H1 (cell line): ENCODE measurements around the gene MCF2L. TPM values are rescaled to one million over a fixed set of nuclear protein-coding genes. Genes with fewer than 3 reads are reported as not detected.
"Not testable (repeated sequence)": the region's sequence is repeated elsewhere in the genome, so short reads cannot be mapped to it uniquely, and the experiment has no call there.

Experiments
- CTCF ChIA-PET: fragments of 300-600 bp; sonication (Branson Sonifier 250); formaldehyde crosslinking; loops from one replicate; lab custom pipeline; 2021; ENCODE audit not compliant: partially characterized antibody; lab: Charles Lee
- POLR2A ChIA-PET: fragments of 300-600 bp; sonication (Branson Sonifier 250); formaldehyde crosslinking; loops from one replicate; lab custom pipeline; 2021; ENCODE audit warnings: inconsistent platforms; ENCODE audit not compliant: partially characterized antibody; lab: Charles Lee
- DNase-seq, 2 experiments: peaks; one replicate each; pipeline versions ENCODE4 v3.0.0 to v3.0.0-alpha.2; 2010 to 2022; ENCODE audit warnings: low spot score in 2 of 2, low read depth in 1 of 2, mixed read lengths in 1 of 2
- FAIRE-seq: peaks from 2 replicates; lab custom pipeline; 2011; peaks lifted over from hg19 to GRCh38; lab: Jason Lieb, UNC
- H2AFZ ChIP-seq: 2 replicates; pipeline ENCODE4 v1.8.1; 2012; ENCODE audit warnings: low read length, inconsistent platforms
- H2AK5ac ChIP-seq: 2 replicates; pipeline ENCODE4 v1.6.1; 2013; ENCODE audit warnings: low read depth, low read length
- H2BK120ac ChIP-seq: replicated peaks from 2 replicates; pipeline ENCODE3; 2013; ENCODE audit warnings: low read depth, low read length, inconsistent platforms
- H2BK12ac ChIP-seq: 2 replicates; pipeline ENCODE4 v1.6.1; 2013; ENCODE audit warnings: low read depth, low read length
- H2BK15ac ChIP-seq: 2 replicates; pipeline ENCODE4 v1.6.1; 2013; ENCODE audit warnings: low read length
- H2BK20ac ChIP-seq: 2 replicates; pipeline ENCODE4 v1.6.1; 2013; ENCODE audit warnings: low read length
- H2BK5ac ChIP-seq: 2 replicates; pipeline ENCODE4 v1.6.1; 2013; ENCODE audit warnings: low read depth, low read length
- H3K14ac ChIP-seq: 2 replicates; pipeline ENCODE4 v1.6.1; 2013; ENCODE audit warnings: inconsistent platforms; ENCODE audit not compliant: insufficient read length
- H3K18ac ChIP-seq: 2 replicates; pipeline ENCODE4 v1.6.1; 2013; ENCODE audit warnings: low read length; ENCODE audit errors: extremely low read depth
- H3K23ac ChIP-seq: 2 replicates; pipeline ENCODE4 v1.6.1; 2013; ENCODE audit warnings: inconsistent platforms; ENCODE audit not compliant: insufficient read length
- H3K23me2 ChIP-seq: 2 replicates; pipeline ENCODE4 v1.6.1; 2013; ENCODE audit warnings: low read depth, low read length
- H3K27ac ChIP-seq: 2 replicates; pipeline ENCODE4 v1.6.1; 2011; ENCODE audit warnings: low read depth, low read length, inconsistent platforms
- H3K27me3 ChIP-seq, 4 experiments: replicated peaks in 1 of 4; 1 replicate in 1 of 4; 2 replicates in 3 of 4; pipeline versions ENCODE4 v1.6.1 to v1.8.1; 2011 to 2013; ENCODE audit warnings: low read length in 3 of 4, mild to moderate bottlenecking in 3 of 4, inconsistent platforms in 2 of 4, mixed read lengths in 2 of 4, moderate library complexity in 1 of 4; ENCODE audit not compliant: control insufficient read depth in 3 of 4, insufficient read depth in 3 of 4; ENCODE audit errors: extremely low read depth in 1 of 4
- H3K36me3 ChIP-seq, 4 experiments: 2 replicates each; pipeline versions ENCODE4 v1.6.1 to v1.8.1; 2011 to 2013; ENCODE audit warnings: mild to moderate bottlenecking in 4 of 4, low read length in 3 of 4, moderate library complexity in 2 of 4, control low read depth in 1 of 4, inconsistent platforms in 1 of 4; ENCODE audit not compliant: insufficient read depth in 4 of 4, control insufficient read depth in 2 of 4
- H3K4ac ChIP-seq: replicated peaks from 2 replicates; pipeline ENCODE3; 2013; ENCODE audit warnings: low read length, low read depth, mixed read lengths, inconsistent platforms; ENCODE audit not compliant: insufficient read length
- H3K4me1 ChIP-seq, 4 experiments: replicated peaks in 1 of 4; 1 replicate in 1 of 4; 2 replicates in 3 of 4; pipeline versions ENCODE4 v1.6.1 to v1.8.1; 2011 to 2013; ENCODE audit warnings: low read length in 3 of 4, inconsistent platforms in 2 of 4, mixed read lengths in 1 of 4; ENCODE audit not compliant: insufficient read depth in 4 of 4, control insufficient read depth in 3 of 4
- H3K4me2 ChIP-seq, 2 experiments: 2 replicates each; pipeline versions ENCODE4 v1.6.1 to v1.8.1; 2011 to 2013; ENCODE audit warnings: low read depth in 2 of 2, low read length in 2 of 2, control low read depth in 1 of 2, inconsistent platforms in 1 of 2, mild to moderate bottlenecking in 1 of 2; ENCODE audit not compliant: insufficient read depth in 1 of 2
- H3K4me3 ChIP-seq, 4 experiments: fragments of 200-600, 300-600 bp in 1 of 4; sonication (generic), shearing (Covaris generic), sonication (Bioruptor Twin) in 1 of 4; 2 replicates each; pipeline versions ENCODE4 v1.5.1 to v1.8.1; 2011 to 2016; ENCODE audit warnings: low read length in 4 of 4, low read depth in 3 of 4, control low read depth in 2 of 4, inconsistent platforms in 2 of 4, mild to moderate bottlenecking in 2 of 4, mixed read lengths in 1 of 4, moderate library complexity in 1 of 4; ENCODE audit not compliant: insufficient read depth in 2 of 4; ENCODE audit errors: extremely low read depth in 1 of 4
- H3K56ac ChIP-seq: replicated peaks from 2 replicates; pipeline ENCODE3; 2013; ENCODE audit warnings: low read depth, mild to moderate bottlenecking, mixed read lengths, low read length, inconsistent platforms; ENCODE audit not compliant: insufficient read length
- H3K79me1 ChIP-seq: 2 replicates; pipeline ENCODE4 v1.6.1; 2013; ENCODE audit warnings: low read depth, low read length, control low read depth
- H3K79me2 ChIP-seq, 2 experiments: 2 replicates each; pipeline versions ENCODE4 v1.6.1 to v1.8.1; 2012 to 2013; ENCODE audit warnings: low read length in 2 of 2, mild to moderate bottlenecking in 2 of 2, inconsistent platforms in 1 of 2; ENCODE audit not compliant: insufficient read depth in 2 of 2, control insufficient read depth in 1 of 2
- H3K9ac ChIP-seq, 4 experiments: replicated peaks in 1 of 4; 1 replicate in 1 of 4; 2 replicates in 3 of 4; pipeline versions ENCODE4 v1.6.1 to v1.8.1; 2011 to 2013; ENCODE audit warnings: low read depth in 3 of 4, low read length in 3 of 4, control low read depth in 2 of 4, mild to moderate bottlenecking in 2 of 4, moderate library complexity in 2 of 4, inconsistent platforms in 1 of 4; ENCODE audit errors: extremely low read depth in 1 of 4
- H3K9me3 ChIP-seq, 2 experiments: 2 replicates each; pipeline versions ENCODE4 v1.6.1 to v1.8.1; 2012 to 2013; ENCODE audit warnings: mild to moderate bottlenecking in 2 of 2, moderate library complexity in 2 of 2, control low read depth in 1 of 2, inconsistent platforms in 1 of 2, low read depth in 1 of 2, low read length in 1 of 2, mixed read lengths in 1 of 2; ENCODE audit not compliant: insufficient read depth in 2 of 2
- H4K20me1 ChIP-seq, 2 experiments: replicated peaks in 1 of 2; 2 replicates each; pipeline versions ENCODE3 to v1.8.1; 2011 to 2013; ENCODE audit warnings: inconsistent platforms in 2 of 2, low read length in 2 of 2, mild to moderate bottlenecking in 1 of 2; ENCODE audit not compliant: insufficient read depth in 2 of 2, control insufficient read depth in 1 of 2
- H4K5ac ChIP-seq: 2 replicates; pipeline ENCODE4 v1.6.1; 2013; ENCODE audit warnings: low read length, low read depth, mixed read lengths, inconsistent platforms; ENCODE audit not compliant: insufficient read length
- H4K8ac ChIP-seq: 2 replicates; pipeline ENCODE4 v1.8.0; 2013; ENCODE audit warnings: mild to moderate bottlenecking, moderate library complexity, low read length, inconsistent platforms; ENCODE audit not compliant: insufficient read depth; ENCODE audit errors: extremely low read depth
- H4K91ac ChIP-seq: replicated peaks from 2 replicates; pipeline ENCODE3; 2013; ENCODE audit warnings: low read length, mixed read lengths, inconsistent platforms; ENCODE audit not compliant: insufficient read length
- WGBS, 2 experiments: shearing (Covaris generic) in 1 of 2; methylation state at CpG; one replicate each; pipeline versions ENCODE4 v1.1.6 to v1.1.7; 2013 to 2015; ENCODE audit warnings: low lambda C conversion rate in 2 of 2, mixed read lengths in 2 of 2, inconsistent platforms in 1 of 2, low coverage in 1 of 2, missing lambda C conversion rate in 1 of 2; ENCODE audit not compliant: insufficient replicate concordance in 2 of 2, insufficient coverage in 1 of 2, insufficient read length in 1 of 2; ENCODE audit errors: extremely low coverage in 1 of 2, missing lambda C conversion rate in 1 of 2; 5-methylcytosine and 5-hydroxymethylcytosine counted together
- polyA plus RNA-seq, 7 experiments: library from polyadenylated mRNA; depleted of rRNA in 3 of 7; stranded (reverse) in 5 of 7; unstranded in 2 of 7; fragments of >200 nt in 5 of 7; fragments of 200-250 nt in 2 of 7; gene quantifications; 1 replicate in 5 of 7; 2 replicates in 1 of 7; 4 replicates in 1 of 7; pipeline versions ENCODE4 v1.2.1 to v1.2.3, GENCODE V29; 2011 to 2013; ENCODE audit warnings: missing spikeins in 2 of 7, mixed read lengths in 2 of 7
- total RNA-seq: library from RNA; stranded (reverse); fragmentation: NEBNext Ultra II Directional; extraction: Animal tissue kit (Norgen Biotek cat#: 25700); gene quantifications from 2 replicates; pipeline ENCODE4 v1.2.1, GENCODE V29; 2021

Gene MCF2L
- total and polyA plus RNA-seq, 2 of the 8 experiments (the other 6 are each of a cell fraction or from before 2014, with no cell fraction given) = 10.1 to 24.4 TPM

GRCh38 chr13:113057559-113057958 lies 88.5 kb downstream of the MCF2L start:
- DNase-seq, H3K27me3 ChIP-seq, H2AK5ac ChIP-seq, H4K91ac ChIP-seq, H3K27ac ChIP-seq, H2BK15ac ChIP-seq, H4K8ac ChIP-seq, H3K79me1 ChIP-seq, CTCF ChIA-PET, H3K4me2 ChIP-seq, H2AFZ ChIP-seq, H3K9ac ChIP-seq, H2BK12ac ChIP-seq, H2BK5ac ChIP-seq, H4K5ac ChIP-seq, H3K79me2 ChIP-seq, H3K14ac ChIP-seq, H3K36me3 ChIP-seq, H2BK120ac ChIP-seq, H3K9me3 ChIP-seq, H3K23ac ChIP-seq, H3K4me1 ChIP-seq, H4K20me1 ChIP-seq, H2BK20ac ChIP-seq, H3K4me3 ChIP-seq, H3K56ac ChIP-seq, H3K18ac ChIP-seq, H3K4ac ChIP-seq: not testable (repeated sequence)
- 98% methylated on average over 3 of the region's 3 CpGs; no CpG with 5 or more reads in 1 of the 2 experiments for WGBS, 2 experiments
- peaks cover 16% of the 10 kb centered on the region; the same call in 1 of the 2 replicates for H3K23me2 ChIP-seq
- POLR2A ChIA-PET = interaction anchor here (0.7 kb wide), 2 partner anchors 38 to 75 kb away, joined by 3 read pairs; no protein-coding TSS in a partner anchor
- peak; percentile 71 for FAIRE-seq
